VCaP (cell line): ENCODE results near the gene FASN.

Experiments
- H3K27ac ChIP-seq: fragments of 450-650 bp; 2 replicates; pipeline ENCODE4 v1.5.1; 2017
- CTCF ChIP-seq: fragments of 450-650 bp; conservative IDR thresholded peaks from 2 replicates; pipeline ENCODE4 v1.5.1; 2017; ENCODE audit warnings: mild to moderate bottlenecking, moderate library complexity

Gene FASN

GRCh38 chr17:82051776-82052637 lies 46.0 kb downstream of the FASN start, which contains the start of the genes GPS1 and RFNG:
Gene GPS1, plus strand, starts transcription at chr17:82051898. Its CDS starts 34 bp downstream, at chr17:82051932.
Gene RFNG, minus strand, starts transcription at chr17:82051811. Its CDS starts 45 bp downstream, at chr17:82051766.
- no peak for TF ChIP-seq CTCF

GRCh38 chr17:82050761-82051641 lies 47.0 kb downstream of the FASN start:
- peak overlapping the region; percentile 87 for H3K27ac ChIP-seq
- TF ChIP-seq CTCF, result no peak

More at GRCh38 chr17:82051776-82052637, 46.0 kb downstream of the FASN start, which contains the start of the genes GPS1 and RFNG:
- peak within 1 kb of the TSS; percentile 87 for H3K27ac ChIP-seq

GRCh38 chr17:82050152-82050760 lies 47.8 kb downstream of the FASN start:
- peak overlapping the region; percentile 87; the same call in 1 of the 2 replicates for H3K27ac ChIP-seq
- no peak for TF ChIP-seq CTCF

- no peak for TF ChIP-seq CTCF
- H3K27ac ChIP-seq, result no peak overlapping the region
Observed at GRCh38 chr17:82049521-82049971, 48.5 kb downstream of the FASN start.

GRCh38 chr17:82049106-82049505 lies 48.9 kb downstream of the FASN start:
- no peak overlapping the region for H3K27ac ChIP-seq
- no peak for TF ChIP-seq CTCF

GRCh38 chr17:82048571-82048971 lies 49.5 kb downstream of the FASN start:
- no peak overlapping the region for H3K27ac ChIP-seq
- no peak for TF ChIP-seq CTCF
